ENCODE measurements around the gene DNAJC5.
A peak's percentile ranks its signal among the peaks of the same experiment; 100 is the strongest.

Gene DNAJC5

DNA sequence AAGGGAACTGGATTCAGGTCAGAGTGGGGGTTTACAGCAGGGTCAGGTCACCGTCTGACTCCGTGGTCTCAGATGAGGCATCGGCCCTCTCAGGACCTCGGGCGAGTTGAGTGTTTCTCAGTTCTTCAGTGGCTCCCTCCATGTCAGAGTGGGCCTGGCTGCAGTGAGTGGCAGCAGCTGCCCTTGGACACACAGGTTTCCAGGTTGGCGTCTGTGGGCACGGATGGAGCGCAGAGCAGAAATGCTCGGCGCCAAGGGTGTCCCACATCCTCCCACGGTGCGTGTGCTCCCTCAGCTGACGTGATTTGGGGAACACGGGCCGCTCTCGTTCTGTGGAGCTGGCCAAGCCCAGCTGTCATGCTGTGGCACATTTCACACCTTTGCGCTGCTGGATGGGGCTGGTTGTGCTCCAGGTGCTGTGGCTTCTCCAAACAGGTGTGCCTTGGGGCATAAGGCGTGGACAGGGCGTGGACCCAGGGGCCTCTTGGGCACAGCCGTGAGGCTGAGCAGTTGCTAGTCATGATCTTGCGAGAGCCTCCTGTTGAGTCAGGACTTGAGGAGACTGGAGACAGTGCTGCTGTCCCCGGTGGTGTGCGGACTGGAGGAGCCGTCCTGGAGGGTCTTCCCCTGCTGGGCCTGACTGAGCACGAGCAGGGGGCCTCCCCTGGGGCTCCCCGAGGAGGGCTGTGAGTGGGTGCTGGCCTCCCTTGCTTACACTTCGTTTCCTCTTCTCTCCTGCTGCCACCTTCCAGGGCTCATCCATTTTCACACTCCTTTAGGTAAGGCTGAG lies 9.5 kb upstream of the DNAJC5 start:
- DNase-seq: no peak

DNA sequence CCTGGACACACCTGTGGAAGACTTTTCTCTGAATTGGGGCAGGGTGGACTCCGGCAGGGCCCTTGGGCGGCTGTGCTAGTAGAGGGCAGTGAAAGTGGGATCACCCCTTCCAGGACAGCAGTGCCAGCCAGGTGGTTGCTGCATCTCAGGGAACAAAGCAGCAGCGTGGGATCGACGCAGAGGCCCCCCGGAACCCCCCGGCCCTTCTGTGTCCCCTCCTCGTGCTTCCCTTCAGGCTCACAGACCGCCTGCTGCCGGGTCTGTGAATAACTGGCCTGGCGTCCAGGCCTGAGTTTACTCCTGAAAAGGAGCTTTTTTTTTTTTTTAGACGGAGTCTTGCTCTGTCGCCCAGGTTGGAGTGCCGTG lies 8.9 kb upstream of the DNAJC5 start:
- no peak for DNase-seq

DNA sequence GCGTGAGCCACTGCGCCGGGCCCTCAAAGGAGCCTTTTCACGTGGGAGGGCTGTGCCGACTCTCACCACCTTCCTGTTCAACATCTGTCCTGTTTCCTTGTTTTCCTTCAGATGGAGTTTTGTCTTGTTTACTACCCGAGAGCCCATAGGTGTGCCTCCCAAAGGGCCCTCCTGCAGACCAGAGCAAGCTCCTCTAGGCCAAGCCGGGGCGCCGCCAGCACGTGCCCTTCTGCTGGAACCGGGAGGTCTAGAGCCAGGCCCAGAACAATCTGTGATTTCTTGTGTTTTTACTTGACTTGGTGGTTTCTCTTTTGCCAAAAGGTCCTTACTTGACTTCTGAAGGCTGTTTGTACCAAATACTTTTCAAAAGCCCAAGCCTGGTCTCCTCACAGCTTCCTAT lies 8.0 kb upstream of the DNAJC5 start:
- no peak for DNase-seq

DNA sequence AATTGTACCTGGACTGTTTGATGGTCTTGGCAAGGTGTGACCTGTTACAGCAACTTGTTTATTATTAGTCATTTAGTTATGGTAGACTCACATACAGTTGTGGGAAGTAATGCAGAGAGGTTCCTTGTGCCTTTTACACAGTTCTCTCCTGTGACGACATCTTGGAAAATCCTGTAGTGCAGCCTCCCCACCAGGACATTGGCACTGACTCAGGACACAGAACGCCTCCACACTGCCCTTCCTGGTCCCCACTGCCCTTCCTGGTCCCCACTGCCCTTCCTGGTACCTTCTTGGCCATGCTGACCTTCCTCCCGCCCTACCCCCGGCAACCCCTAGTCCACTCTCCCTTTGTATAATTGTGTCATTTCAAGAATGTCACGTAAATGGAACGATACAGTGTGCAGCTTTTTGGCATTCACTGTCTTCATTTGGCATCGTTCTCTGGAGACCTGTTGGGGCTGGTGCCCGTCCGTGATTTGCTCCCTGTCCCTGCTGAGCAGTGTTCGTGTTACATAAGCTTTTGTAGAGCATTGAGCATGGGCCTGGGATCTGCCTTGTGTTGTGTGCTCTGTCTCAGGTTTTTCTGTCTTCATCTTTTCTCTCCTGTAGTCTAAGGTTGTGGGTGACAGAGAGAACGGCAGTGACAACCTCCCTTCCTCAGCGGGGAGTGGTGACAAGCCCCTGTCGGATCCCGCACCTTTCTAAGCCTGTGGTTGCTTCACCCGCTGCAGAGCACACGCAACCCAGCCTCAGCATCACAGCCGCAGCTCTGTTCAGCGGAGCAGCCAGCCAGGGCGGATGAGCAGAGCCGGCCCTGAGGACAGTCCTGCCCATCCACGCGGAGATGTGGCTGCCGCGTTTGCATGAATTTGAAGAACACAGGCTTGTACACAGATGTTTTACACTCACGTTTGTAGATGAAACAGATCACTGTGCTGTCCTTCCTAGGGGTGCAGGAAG lies 5.4 kb upstream of the DNAJC5 start:
- no peak for DNase-seq

DNA sequence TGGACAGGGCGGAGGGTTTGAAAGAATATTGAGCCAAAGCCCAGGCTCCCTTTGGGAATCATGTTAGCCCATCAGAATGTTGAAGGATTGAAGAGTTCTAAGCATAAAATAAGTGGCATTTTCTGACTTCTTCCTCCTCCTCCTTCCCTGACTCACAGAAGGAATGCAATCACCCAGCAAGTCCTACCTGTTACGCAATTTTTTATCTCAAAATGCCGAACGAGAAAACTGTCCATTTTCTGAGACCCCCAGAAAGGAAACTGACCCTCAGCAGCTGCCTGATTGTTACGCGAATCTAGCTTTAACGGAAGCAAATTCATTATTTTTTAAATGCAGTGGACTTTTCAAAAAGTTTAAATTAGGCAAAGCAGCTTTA lies 4.7 kb upstream of the DNAJC5 start:
- DNase-seq: no peak

DNA sequence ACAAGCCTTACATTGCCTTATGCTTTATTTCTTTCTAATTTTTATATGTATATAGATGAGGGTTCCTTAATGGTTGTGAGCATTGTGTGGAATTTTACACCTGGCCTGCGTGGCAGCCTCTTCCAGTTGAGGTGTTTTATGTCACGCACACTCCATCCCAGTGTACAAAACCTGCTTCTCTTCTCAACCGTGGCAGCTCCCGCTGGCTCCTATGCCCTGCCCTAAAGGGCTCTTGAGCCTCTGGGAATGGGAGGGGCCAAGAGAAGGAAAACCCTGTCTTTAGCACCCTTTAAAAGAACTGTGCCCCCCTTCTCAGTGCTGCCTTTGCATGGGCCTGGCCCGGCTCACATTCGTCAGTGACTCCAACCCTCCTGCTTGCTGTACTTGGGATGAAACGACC lies 4.3 kb upstream of the DNAJC5 start:
- no peak for DNase-seq

DNA sequence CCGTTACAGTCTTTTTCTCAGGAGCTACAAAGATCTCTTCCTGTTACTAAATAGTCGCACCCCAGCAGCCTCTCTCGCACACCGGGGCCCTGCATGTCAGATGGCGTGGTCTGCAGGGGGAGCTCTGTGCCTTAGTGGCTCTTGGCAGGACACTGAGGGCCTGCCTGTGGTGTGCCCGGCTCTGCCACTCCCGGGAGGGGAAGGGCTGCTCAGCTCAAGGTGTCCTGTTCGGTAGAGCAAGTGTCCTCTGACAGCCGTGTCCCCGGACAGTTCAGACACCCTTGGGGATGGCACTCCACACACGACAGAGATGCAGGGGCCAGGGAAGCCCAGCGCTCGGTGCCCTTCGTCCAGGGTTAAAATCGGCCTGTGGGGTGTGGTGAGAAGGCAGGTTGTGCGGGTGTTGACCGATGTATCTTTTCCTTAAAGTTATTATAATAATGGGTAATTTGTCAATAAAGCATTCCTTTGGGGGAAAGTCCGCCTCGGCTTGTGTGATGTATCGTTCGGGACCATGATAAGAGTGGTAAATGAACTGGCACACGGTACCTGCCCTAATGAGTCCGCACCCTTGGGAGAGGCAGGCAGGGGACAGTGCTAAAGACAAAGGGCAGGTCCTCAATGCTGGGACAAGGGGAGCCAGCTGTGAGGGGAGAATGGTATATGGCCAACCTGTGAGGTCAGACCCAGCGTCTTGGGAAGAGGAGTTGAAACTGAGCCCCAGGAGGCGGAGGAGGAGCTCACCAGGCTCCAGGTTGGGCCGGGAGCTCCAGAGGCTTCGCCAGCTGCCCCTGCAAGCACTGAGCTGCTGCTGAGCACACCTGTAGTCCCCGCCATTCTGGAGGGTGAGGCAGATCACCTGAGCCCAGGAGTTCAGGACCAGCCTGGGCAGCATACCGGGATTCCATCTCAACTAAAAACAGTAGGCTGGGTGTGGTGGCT lies 3.6 kb upstream of the DNAJC5 start:
- no peak for DNase-seq

DNA sequence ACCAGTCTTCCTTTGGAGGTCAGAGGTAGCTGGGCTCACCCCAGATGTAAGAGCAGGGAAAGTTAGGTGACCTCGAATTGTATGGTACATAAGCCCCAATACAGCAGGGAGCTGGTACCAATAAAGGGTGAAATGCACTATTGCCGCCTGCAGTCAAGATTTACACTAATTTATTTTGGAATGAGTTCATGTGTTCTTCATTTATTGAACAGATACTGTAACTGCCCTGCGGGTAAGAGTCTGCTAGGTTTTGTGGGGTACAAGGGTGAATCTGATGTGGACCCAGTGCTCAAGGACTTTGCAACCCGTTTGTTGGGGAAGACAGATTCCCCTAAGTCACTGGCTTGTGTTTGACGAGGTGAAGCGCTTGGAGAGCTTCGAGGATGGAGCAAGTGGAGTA lies 2.5 kb upstream of the DNAJC5 start:
- DNase-seq: no peak

DNA sequence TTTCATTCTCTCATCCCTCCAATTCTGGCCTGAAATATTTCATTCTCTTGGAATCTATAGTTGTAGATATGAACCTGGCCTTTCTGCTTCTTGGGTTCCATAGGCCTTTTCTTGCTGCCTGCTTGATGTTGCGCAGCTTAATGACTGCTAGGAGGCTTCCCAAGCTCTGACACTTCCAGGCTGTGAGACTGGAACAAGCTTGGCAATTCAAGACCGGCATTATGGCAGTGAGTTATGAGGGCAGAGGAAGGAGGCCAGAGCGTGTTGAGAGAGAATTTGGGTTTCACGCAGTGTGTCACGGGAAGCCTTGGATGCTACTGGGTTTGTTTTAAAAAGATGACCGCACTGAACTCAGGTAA lies 948 bp upstream of the DNAJC5 start:
- DNase-seq: no peak

DNA sequence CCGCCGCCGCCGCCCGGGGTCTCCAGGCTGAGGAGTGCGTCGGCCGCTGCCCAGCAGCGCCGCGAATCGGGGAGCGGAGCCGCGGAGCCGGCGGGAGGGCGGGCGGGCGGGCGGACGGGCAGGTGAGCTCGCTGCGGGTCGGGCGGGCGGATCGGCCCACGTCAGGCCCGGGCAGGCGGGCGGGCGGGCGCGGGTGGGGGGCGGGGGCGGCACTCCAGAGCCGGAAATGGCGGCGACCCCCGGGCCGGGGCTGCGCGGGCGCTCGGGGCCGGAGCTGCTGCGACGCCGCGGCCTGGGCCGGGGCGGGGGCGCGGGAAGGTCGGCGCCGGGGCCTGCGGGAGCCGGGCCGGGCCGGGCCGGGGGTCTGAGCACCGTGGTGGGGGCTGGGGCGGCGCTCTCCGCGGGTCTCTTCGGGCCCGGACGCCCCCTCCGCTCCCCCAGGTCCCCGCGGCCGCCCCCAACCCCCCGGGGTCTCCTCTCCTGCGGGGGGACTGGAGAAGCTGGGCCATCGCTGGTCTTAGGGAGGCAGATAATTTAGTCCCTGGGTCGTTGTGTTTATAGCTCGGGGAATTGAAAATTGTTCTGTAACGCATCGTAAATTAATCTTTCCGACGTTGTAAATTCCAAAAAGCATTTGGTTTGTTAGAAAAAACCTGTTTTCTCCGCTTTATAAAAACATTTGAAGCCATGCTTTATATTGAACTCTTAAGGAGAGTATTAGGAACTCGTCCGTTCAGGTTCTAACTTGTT lies 451 bp downstream of the DNAJC5 start:
- no peak for DNase-seq

DNA sequence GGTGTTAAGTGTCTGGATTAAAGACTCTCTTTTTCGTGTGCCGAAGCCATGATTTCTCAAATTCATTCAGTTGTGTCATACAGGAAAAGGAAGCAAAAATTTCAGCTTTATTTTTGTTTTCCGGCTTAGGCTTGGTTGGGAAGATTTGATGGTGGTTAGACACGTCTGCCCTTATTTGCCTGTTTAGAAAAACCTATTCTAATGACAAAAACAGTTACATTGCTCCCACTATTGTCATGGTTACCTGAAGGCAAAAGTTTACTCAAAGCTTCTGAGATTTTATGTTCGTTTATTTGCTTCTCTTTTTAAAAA lies 982 bp downstream of the DNAJC5 start:
- peak; percentile 11 for DNase-seq

DNA sequence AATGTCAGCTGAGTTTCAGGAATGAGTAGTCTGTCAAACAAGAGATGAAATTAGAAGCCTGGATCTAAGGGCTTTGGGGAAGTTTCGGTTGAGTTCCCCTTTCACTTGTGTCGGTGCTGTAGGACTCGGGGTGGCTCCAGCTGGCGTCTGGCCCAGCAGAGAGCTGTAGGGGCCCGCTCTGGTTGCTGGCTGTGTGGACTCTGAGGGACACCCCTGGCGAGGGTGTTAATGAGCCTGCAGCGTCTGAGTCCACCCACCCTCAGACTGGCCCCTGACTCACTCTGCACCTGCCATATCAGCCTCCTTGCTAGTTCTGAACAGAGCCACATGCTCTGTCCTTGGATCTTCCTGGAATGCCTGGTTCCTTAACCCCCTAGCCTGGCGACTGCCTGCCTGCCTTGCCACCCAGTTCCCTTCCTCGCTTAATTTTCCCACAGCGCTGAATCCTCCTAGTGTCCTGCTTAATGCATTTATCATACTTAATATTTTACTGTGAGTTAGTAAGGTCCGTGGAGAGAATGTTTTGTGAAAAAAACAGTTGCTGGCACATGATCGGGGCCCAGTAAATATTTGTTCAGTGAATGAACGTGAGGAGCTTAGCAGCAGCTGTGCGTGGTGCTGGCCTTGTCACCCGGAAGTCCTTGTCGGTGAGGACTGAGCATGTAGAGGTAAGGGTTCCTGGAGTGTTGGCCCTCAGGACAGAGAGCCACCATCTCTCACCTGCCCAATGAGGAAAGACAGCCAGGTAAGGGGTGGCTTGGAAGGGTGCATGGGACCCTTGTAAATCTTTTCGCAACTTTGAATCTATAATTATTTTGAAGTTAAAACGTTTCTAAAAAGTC lies 1.6 kb downstream of the DNAJC5 start:
- no peak for DNase-seq

DNA sequence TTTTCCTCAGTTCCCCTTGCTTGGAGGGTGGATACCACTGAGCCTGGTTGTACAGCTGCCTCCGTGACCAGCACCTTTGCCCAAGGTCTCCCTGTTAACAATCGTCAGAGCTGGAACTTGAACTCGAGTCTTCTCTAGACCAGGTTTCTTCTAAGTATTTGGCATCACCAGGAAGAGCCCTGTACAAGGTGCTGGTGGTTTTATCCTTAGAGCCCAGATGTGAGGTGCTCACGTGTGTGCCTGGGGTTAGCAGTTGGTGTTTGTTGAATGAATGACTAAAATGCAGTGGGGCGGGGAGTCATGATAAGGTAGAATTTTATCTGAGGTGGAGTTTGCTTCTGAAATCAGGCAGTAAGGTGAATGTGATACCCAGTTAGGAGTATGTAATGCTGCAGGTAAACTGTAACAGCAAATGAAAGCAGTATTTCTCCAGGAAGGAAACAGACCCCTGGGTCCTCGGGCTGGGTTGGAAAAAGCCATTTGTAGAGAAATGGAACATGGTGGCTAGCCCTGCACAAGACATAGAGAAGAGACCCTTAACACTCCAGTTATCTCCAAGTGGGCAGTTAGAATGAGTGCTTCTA lies 3.1 kb downstream of the DNAJC5 start:
- DNase-seq: no peak

DNA sequence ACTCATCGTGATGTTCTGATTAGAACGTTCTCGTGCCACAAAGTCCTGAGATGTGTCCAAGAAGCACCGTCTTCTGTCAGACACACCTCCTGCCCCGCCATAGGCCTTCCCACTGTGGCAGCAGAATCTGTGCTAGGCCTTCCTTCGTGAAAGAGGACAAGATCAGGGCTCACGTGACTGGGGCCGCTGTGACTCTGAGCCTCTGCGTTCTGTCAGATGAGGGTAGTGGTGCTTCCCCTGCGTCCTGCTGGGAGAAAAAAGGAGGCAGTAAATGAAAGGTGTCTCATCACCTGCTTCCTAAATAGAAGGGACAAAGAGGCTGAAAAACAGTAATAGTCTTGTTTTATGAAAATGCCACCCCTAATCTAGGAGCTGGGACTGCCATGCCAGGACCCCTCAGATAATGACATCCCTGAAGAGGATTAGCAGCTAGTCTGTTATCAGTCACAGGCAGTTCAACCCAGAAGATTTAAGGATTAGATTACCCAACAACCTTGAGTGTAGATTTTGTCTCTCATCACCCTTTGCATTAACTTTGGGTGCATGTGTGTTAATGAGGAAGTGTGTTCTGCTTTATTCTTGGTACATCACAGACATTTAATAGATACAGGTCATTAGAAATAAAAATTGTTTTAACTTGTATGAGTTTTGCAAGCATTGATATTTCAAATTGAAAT lies 4.1 kb downstream of the DNAJC5 start:
- DNase-seq: no peak

DNA sequence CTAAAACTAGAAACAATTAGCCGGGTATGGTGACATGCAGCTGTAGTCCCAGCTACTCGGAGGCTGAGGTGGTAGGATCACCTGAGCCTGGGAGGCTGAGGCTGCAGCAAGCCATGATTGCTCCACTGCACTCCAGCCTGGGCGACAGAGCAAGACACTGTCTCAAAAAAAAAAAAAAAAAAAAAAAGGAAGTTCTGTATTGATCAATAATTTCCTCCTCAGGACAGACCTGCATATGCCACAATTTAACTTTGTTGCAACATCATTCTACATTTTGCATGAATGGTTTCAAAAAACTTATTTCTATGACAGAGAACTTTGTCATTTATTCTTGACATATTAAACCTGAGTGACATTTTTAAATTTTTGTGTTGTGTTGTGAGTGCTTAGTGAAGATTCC lies 5.5 kb downstream of the DNAJC5 start:
- no peak for DNase-seq

DNA sequence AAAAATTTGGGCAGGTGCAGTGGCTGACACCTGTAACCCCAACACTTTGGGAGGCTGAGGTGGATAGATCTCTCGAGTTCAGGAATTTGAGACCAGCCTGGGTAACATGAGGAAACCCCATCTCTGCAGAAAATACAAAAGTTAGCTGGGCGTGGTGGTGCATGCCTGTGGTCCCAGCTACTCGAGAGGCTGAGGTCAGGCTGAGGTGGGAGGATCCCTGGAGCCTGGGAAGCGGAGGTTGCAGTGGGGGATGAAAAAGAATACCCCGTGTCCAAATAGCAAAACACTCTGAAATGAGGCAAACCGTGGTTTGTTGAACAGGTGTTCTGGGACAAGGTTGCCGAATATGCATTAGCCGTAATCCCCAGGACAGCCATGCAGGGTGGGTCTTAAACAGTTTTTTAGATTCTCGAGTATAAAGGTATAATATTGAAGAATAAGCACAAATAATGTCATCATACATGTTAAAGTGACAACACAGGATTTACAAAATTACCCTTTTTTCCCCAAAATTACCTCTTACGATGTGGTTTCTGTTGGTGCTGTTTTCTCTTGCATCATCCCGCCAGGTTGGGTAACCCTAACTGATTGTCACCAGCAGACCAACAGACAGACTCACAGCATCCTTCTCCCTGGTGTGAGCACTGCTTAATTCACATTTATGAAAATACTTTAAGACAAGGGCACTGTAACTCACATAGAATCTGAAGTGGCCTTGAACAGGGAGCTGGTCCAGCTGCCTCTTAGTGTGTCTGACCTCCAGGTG lies 9.1 kb downstream of the DNAJC5 start:
- DNase-seq: no peak

DNA sequence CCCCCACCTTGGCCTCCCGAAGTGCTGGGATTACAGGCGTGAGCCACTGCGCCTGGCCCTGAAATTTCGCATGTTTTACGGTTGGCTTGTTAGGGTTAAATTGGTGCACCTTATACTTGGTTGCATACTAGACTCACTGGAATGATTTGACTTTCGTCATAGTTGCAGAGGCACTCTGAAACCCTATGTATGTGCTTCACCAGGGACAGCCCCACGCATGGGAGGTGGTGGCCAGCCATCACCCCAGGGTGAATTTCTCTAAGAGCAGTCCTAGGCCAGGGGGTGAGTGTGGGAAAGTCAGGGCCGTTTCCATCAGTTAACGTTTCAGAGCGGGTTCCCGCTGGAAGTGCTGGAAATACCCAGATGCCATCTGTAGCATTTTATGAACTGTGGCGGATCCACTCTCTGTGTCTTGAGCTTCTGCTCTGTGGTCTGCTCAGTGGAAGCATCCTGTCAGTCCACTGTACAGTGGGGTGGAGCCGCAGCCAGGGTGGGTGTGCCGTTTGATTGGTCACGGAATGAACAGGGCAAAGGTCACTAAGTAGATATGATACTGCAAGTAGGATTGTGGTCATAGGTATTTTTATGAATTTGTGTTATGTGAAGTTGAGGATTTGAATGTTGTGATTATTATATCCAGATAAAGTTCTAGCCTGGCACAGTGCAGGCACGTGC lies 13.2 kb downstream of the DNAJC5 start:
- DNase-seq: no peak

DNA sequence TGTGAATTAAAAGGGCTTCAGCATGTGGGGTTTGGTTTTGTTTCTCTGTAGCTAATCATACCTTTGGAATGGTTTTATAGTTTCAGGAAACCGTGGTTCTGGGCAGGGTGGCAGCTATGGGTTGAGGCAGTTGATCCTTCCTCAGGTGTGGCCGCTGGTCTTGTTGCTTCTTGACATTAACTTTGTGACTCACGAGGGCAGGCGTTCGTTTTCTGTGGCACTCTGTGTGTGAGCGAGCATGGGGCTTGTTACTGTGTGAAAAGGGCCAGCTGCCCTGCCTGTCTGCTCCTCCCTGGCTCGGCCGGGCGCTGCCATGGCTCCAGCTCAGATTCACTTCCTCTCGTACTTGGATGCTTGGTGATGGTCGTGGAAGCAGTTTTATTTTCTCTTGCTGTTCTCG lies 16.2 kb downstream of the DNAJC5 start:
- no peak for DNase-seq

DNA sequence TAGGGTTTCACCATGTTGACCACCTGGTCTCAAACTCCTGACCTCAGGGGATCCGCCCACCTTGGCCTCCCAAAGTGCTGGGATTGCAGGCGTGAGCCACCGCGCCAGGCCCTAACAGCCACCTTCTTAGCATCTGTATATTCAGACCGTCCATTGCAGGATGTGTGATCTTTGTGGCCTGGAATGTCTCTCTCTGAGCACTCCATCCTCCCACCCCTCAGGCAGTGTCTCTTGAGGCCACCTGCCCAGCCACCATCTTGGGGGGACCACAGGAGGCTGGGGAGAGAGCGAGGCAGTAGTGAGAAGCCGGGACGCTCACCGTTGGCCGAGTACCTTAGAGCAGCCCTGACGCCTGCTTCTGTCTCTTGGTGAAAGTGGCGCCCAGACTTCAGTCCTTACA lies 18.8 kb downstream of the DNAJC5 start:
- DNase-seq: no peak
